Keratinocyte (primary cell): Measurements from ENCODE around the gene ASB8. TPM values are rescaled to one million over a fixed set of nuclear protein-coding genes. Genes with fewer than 3 reads are reported as not detected.

ENCODE experiments used
- DNase-seq: peaks from one replicate; pipeline ENCODE4 v3.0.0-alpha.2; 2011; ENCODE audit warnings: low read depth, missing footprints, low spot score
- FAIRE-seq: peaks from 2 replicates; lab custom pipeline; 2011; peaks lifted over from hg19 to GRCh38; lab: Jason Lieb, UNC
- H2AFZ ChIP-seq: 2 replicates; pipeline ENCODE4 v1.6.0; 2012; ENCODE audit warnings: low read length, control low read depth, inconsistent platforms; ENCODE audit not compliant: control insufficient read depth
- H3K27ac ChIP-seq: 2 replicates; pipeline ENCODE4 v1.5.1; 2011; ENCODE audit warnings: low read length; ENCODE audit not compliant: control insufficient read depth, insufficient read depth
- H3K27me3 ChIP-seq: 3 replicates; pipeline ENCODE4 v1.6.0; 2011; ENCODE audit warnings: low read length; ENCODE audit not compliant: control insufficient read depth, insufficient read depth; ENCODE audit errors: extremely low read depth
- H3K36me3 ChIP-seq, 2 experiments: 2 replicates in 1 of 2; 3 replicates in 1 of 2; pipeline ENCODE4 v1.5.1; 2011; ENCODE audit warnings: low read length in 2 of 2, mild to moderate bottlenecking in 1 of 2; ENCODE audit not compliant: control insufficient read depth in 2 of 2, insufficient read depth in 2 of 2; ENCODE audit errors: extremely low read depth in 1 of 2
- H3K4me1 ChIP-seq: 3 replicates; pipeline ENCODE4 v1.5.1; 2011; ENCODE audit warnings: low read length; ENCODE audit not compliant: control insufficient read depth, insufficient read depth; ENCODE audit errors: extremely low read depth
- H3K4me2 ChIP-seq: 3 replicates; pipeline ENCODE4 v1.6.0; 2011; ENCODE audit warnings: low read depth, low read length; ENCODE audit not compliant: control insufficient read depth, insufficient read depth; ENCODE audit errors: extremely low read depth
- H3K4me3 ChIP-seq, 3 experiments: fragments of 200-600 bp in 1 of 3; sonication (generic) in 1 of 3; 2 replicates in 2 of 3; 3 replicates in 1 of 3; pipeline ENCODE4 v1.5.1; 2011 to 2016; ENCODE audit warnings: low read length in 3 of 3, mild to moderate bottlenecking in 3 of 3, control low read depth in 2 of 3, inconsistent platforms in 1 of 3, low read depth in 1 of 3, mixed read lengths in 1 of 3, mixed run types in 1 of 3, moderate library complexity in 1 of 3; ENCODE audit not compliant: control insufficient read depth in 2 of 3, insufficient read depth in 2 of 3; ENCODE audit errors: extremely low read depth in 1 of 3
- H3K79me2 ChIP-seq: 2 replicates; pipeline ENCODE4 v1.6.0; 2012; ENCODE audit warnings: low read length; ENCODE audit not compliant: control insufficient read depth, insufficient read depth
- H3K9ac ChIP-seq: 3 replicates; pipeline ENCODE4 v1.6.0; 2011; ENCODE audit warnings: low read length; ENCODE audit not compliant: control insufficient read depth, insufficient read depth; ENCODE audit errors: extremely low read depth
- H3K9me1 ChIP-seq: 3 replicates; pipeline ENCODE4 v1.6.0; 2011; ENCODE audit warnings: low read length; ENCODE audit not compliant: control insufficient read depth, insufficient read depth; ENCODE audit errors: extremely low read depth
- H3K9me3 ChIP-seq: 2 replicates; pipeline ENCODE4 v1.5.1; 2012; ENCODE audit warnings: low read depth, low read length; ENCODE audit not compliant: control insufficient read depth
- H4K20me1 ChIP-seq: 3 replicates; pipeline ENCODE4 v1.6.0; 2011; ENCODE audit warnings: low read length; ENCODE audit not compliant: control insufficient read depth, insufficient read depth; ENCODE audit errors: extremely low read depth
- EZH2 ChIP-seq: IDR thresholded peaks from one replicate; pipeline ENCODE4 v1.6.1; 2012; ENCODE audit warnings: inconsistent platforms, mild to moderate bottlenecking, low read length, moderate library complexity
- dilution Hi-C: fragments of 300-500 bp; cut with MboI; formaldehyde crosslinking; loops from one replicate; pipeline ENCODE4 v1.7.0; 2020; ENCODE audit warnings: low sequenced_read_pairs; ENCODE audit not compliant: extremely low pct_ligation_motif_present
- polyA plus RNA-seq, 5 experiments: library from polyadenylated mRNA; depleted of rRNA in 3 of 5; stranded (reverse) in 3 of 5; stranded (forward) in 1 of 5; unstranded in 1 of 5; fragments of >200 nt; gene quantifications; 1 replicate in 1 of 5; 2 replicates in 3 of 5; 3 replicates in 1 of 5; pipeline versions ENCODE4 v1.2.1 to v1.2.3, GENCODE V29; 2011 to 2012; ENCODE audit warnings: missing spikeins in 2 of 5, low read depth in 1 of 5, low replicate concordance in 1 of 5
- TF ChIP-seq, protein P1 (sequence below), 3 experiments: IDR thresholded peaks in 1 of 3; conservative IDR thresholded peaks in 1 of 3; optimal IDR thresholded peaks in 1 of 3; 2 replicates in 2 of 3; 3 replicates in 1 of 3; pipeline versions ENCODE3 to v1.5.1; 2011; ENCODE audit warnings: low read length in 3 of 3, mild to moderate bottlenecking in 3 of 3, moderate library complexity in 2 of 3, control low read depth in 1 of 3, inconsistent platforms in 1 of 3; ENCODE audit not compliant: insufficient read depth in 2 of 3; ENCODE audit errors: extremely low read depth in 1 of 3

The ASB8 gene
- polyA plus RNA-seq, 1 donor (not counting 4 experiments of a cell fraction or from before 2014, with no cell fraction given) = 18.4 TPM

DNA sequence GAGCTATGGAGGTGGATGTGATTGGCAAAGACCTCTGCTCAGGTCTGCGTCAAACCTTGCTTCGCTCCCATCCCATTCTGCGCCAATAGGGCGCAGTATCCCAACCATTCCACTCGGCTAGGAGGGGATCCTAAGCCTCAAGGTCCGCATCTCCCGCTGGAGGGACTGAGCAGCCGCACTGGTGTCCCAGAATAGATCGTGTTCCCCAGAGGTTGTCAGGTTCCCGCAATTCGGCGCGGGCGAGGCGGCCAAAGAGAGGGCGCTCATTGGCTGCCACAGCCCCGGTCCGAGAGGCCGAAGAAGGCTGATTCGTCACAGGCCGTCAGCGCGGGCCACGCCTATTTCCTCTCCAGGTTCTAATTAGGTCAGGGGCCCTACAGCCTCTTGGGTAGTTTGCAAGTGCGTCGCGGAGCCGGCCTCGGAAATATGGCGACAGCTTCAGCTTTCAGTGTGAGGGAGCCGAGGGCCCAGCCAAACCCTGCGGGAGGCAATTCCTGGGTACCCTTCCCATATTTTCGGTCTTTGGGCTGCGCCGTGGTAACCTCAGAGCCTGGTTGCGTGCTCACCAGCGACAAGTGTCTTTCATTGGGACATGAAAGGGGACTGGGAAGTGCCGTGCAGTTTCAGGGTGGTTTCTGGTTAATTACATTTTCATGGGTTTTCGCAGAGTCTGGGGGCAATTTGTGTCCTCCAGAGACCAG lies 40.8 kb upstream of the ASB8 start:
- DNase-seq (peak; percentile 62), FAIRE-seq (peak; percentile 26)
- H3K4me3 ChIP-seq = peak overlapping the region; percentile 75 to 96 (median 84)
- peak overlapping the region; percentile 84 for H3K27ac ChIP-seq
- H3K9me3 ChIP-seq = no peaks in the 10 kb centered on the region
- no peaks in the 10 kb centered on the region for H4K20me1 ChIP-seq
- H3K9ac ChIP-seq = peak overlapping the region; percentile 90
- no peaks in the 10 kb centered on the region for H3K27me3 ChIP-seq
- H2AFZ ChIP-seq = peak overlapping the region; percentile 99
- no peaks in the 10 kb centered on the region for H3K9me1 ChIP-seq
- dilution Hi-C loops = no loop called here
- no peaks in the 10 kb centered on the region for H3K36me3 ChIP-seq
- H3K79me2 ChIP-seq = no peaks in the 10 kb centered on the region
- TF ChIP-seq EZH2 = no peak
- TF ChIP-seq, protein P1, sequence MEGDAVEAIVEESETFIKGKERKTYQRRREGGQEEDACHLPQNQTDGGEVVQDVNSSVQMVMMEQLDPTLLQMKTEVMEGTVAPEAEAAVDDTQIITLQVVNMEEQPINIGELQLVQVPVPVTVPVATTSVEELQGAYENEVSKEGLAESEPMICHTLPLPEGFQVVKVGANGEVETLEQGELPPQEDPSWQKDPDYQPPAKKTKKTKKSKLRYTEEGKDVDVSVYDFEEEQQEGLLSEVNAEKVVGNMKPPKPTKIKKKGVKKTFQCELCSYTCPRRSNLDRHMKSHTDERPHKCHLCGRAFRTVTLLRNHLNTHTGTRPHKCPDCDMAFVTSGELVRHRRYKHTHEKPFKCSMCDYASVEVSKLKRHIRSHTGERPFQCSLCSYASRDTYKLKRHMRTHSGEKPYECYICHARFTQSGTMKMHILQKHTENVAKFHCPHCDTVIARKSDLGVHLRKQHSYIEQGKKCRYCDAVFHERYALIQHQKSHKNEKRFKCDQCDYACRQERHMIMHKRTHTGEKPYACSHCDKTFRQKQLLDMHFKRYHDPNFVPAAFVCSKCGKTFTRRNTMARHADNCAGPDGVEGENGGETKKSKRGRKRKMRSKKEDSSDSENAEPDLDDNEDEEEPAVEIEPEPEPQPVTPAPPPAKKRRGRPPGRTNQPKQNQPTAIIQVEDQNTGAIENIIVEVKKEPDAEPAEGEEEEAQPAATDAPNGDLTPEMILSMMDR (optimal IDR thresholded peaks at IDR 0.05 in 1 of 3, IDR thresholded peaks at IDR 0.05 in 1 of 3, conservative IDR thresholded peaks at IDR 0.05 in 1 of 3; ENCODE audit: extremely low read depth in 1 of 3, insufficient read depth in 2 of 3, low read length in 3 of 3) = peak in 1 of 3 experiments; percentile 23
- no peaks in the 10 kb centered on the region for H3K4me1 ChIP-seq
- peak overlapping the region; percentile 69 for H3K4me2 ChIP-seq

DNA sequence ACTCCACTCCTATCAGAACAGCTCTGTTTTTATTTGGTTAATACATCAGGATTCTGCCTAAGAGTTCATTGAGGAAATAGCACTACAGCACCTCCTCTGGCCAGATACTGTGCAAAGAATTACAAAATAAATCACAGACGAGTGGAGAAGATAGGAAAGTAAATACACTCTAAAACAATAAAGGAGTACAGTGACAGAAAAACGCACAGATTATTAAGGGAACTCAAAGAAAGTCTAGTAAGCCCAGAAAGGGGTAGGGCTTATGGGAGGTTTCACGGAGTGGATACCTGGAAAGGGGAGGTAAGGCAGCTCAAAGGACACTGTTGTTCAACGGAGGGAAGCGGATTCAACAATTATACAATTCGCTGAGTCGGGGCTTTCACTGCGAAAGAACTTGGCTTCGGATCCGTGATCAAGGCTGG lies 40.2 kb upstream of the ASB8 start:
- Histone ChIP-seq H4K20me1 (no peaks in the 10 kb centered on the region), H3K4me3 (peak overlapping the region; percentile 75 to 96 (median 84)), H3K79me2 (no peaks in the 10 kb centered on the region), H3K36me3 (no peaks in the 10 kb centered on the region), H3K4me2 (peak overlapping the region; percentile 69), H3K4me1 (no peaks in the 10 kb centered on the region), H3K27ac (peak overlapping the region; percentile 26), H3K9me1 (no peaks in the 10 kb centered on the region), H2AFZ (peak overlapping the region; percentile 99), H3K9ac (peak overlapping the region; percentile 90), H3K27me3 (no peaks in the 10 kb centered on the region), H3K9me3 (no peaks in the 10 kb centered on the region)
- TF ChIP-seq, protein P1 (optimal IDR thresholded peaks at IDR 0.05 in 1 of 3, IDR thresholded peaks at IDR 0.05 in 1 of 3, conservative IDR thresholded peaks at IDR 0.05 in 1 of 3; ENCODE audit: extremely low read depth in 1 of 3, insufficient read depth in 2 of 3, low read length in 3 of 3) = peak in 1 of 3 experiments; percentile 53
- TF ChIP-seq EZH2 = no peak
- DNase-seq = no peak
- no peak for FAIRE-seq
- dilution Hi-C loops = no loop called here
